22Rv1 (cell line): ENCODE results near the gene RBM20.
"Not testable (repeated sequence)": the region's sequence is repeated elsewhere in the genome, so short reads cannot be mapped to it uniquely, and the experiment has no call there.

ENCODE experiments used
- H3K27ac ChIP-seq: fragments of 450-650 bp; 2 replicates; pipeline ENCODE4 v1.5.1; 2017
- CTCF ChIP-seq: fragments of 450-650 bp; IDR thresholded peaks from 2 replicates; pipeline ENCODE4 v1.5.1; 2017; ENCODE audit warnings: mild to moderate bottlenecking
- ZFX ChIP-seq: fragments of 450-650 bp; IDR thresholded peaks from 2 replicates; pipeline ENCODE4 v1.6.1; 2017; ENCODE audit warnings: antibody characterized with exemption, borderline replicate concordance

Gene RBM20

GRCh38 chr10:110664483-110665420 lies 20.6 kb downstream of the RBM20 start:
- no peak for TF ChIP-seq ZFX
- no peak overlapping the region for H3K27ac ChIP-seq

GRCh38 chr10:110666259-110666658 lies 22.1 kb downstream of the RBM20 start:
- H3K27ac ChIP-seq, result not testable (repeated sequence)

- no peak overlapping the region for H3K27ac ChIP-seq
- TF ChIP-seq ZFX, result no peak
- TF ChIP-seq CTCF, result no peak
Observed at GRCh38 chr10:110666673-110667072, 22.5 kb downstream of the RBM20 start.

- H3K27ac ChIP-seq, result no peak overlapping the region
- TF ChIP-seq ZFX (no peak), CTCF (no peak)
Observed at GRCh38 chr10:110667620-110668343, 23.6 kb downstream of the RBM20 start.

- H3K27ac ChIP-seq, result no peak overlapping the region
- TF ChIP-seq ZFX (no peak), CTCF (no peak)
Observed at GRCh38 chr10:110668443-110668842, 24.3 kb downstream of the RBM20 start.

- no peak overlapping the region for H3K27ac ChIP-seq
- TF ChIP-seq ZFX, result no peak
- TF ChIP-seq CTCF, result no peak
Observed at GRCh38 chr10:110670335-110670734, 26.2 kb downstream of the RBM20 start.

GRCh38 chr10:110671788-110672579 lies 27.8 kb downstream of the RBM20 start:
- H3K27ac ChIP-seq, result no peak overlapping the region
- peak; percentile 92 for TF ChIP-seq CTCF
- TF ChIP-seq ZFX, result no peak

- no peak overlapping the region for H3K27ac ChIP-seq
Observed at GRCh38 chr10:110672580-110672919, 28.4 kb downstream of the RBM20 start.

More at GRCh38 chr10:110672580-110672919, 28.4 kb downstream of the RBM20 start:
- TF ChIP-seq CTCF (no peak), ZFX (no peak)
